Liver (tissue), 9 donors: Measurements from ENCODE around the gene ANO4. TPM values are rescaled to one million over a fixed set of nuclear protein-coding genes. Genes with fewer than 3 reads are reported as not detected.

Source experiments
- DNase-seq: peaks from one replicate; pipeline ENCODE4 v3.0.0-alpha.2; 2017; ENCODE audit warnings: low spot score
- H3K27ac ChIP-seq, 2 donors: one replicate each; pipeline ENCODE4 v1.7.0; 2013; ENCODE audit warnings: inconsistent platforms in 2 of 2, low read length in 2 of 2, control low read depth in 1 of 2, low read depth in 1 of 2, mild to moderate bottlenecking in 1 of 2
- H3K27me3 ChIP-seq, 4 donors: one replicate each; pipeline versions ENCODE4 v1.6.1 to v1.7.0; 2013; ENCODE audit warnings: low read length in 3 of 4, inconsistent platforms in 1 of 4, mild to moderate bottlenecking in 1 of 4, moderate library complexity in 1 of 4; ENCODE audit not compliant: control insufficient read depth in 4 of 4, insufficient read depth in 4 of 4
- H3K36me3 ChIP-seq, 4 donors: one replicate each; pipeline versions ENCODE4 v1.6.1 to v1.7.0; 2013; ENCODE audit warnings: low read length in 3 of 4, mild to moderate bottlenecking in 3 of 4, low read depth in 1 of 4, moderate library complexity in 1 of 4; ENCODE audit not compliant: control insufficient read depth in 4 of 4, insufficient read depth in 3 of 4
- H3K4me1 ChIP-seq, 4 donors: one replicate each; pipeline versions ENCODE4 v1.6.1 to v1.7.0; 2013; ENCODE audit warnings: low read length in 3 of 4, mild to moderate bottlenecking in 3 of 4, moderate library complexity in 1 of 4; ENCODE audit not compliant: control insufficient read depth in 4 of 4, insufficient read depth in 4 of 4
- H3K4me3 ChIP-seq, 3 donors: one replicate each; pipeline versions ENCODE4 v1.6.1 to v1.7.0; 2013; ENCODE audit warnings: low read length in 3 of 3, control low read depth in 1 of 3, low read depth in 1 of 3, mild to moderate bottlenecking in 1 of 3
- H3K9ac ChIP-seq, 2 donors: one replicate each; pipeline ENCODE4 v1.7.0; 2013; ENCODE audit warnings: low read length in 2 of 2, mild to moderate bottlenecking in 2 of 2, moderate library complexity in 2 of 2, control low read depth in 1 of 2, low read depth in 1 of 2
- H3K9me3 ChIP-seq, 4 donors: one replicate each; pipeline versions ENCODE4 v1.6.1 to v1.7.0; 2013; ENCODE audit warnings: low read length in 3 of 4; ENCODE audit not compliant: control insufficient read depth in 4 of 4
- EGR1 ChIP-seq, 2 donors: IDR thresholded peaks; 2 replicates each; pipeline ENCODE4 v1.6.1; 2016 to 2018; ENCODE audit warnings: antibody characterized with exemption in 2 of 2, low read depth in 2 of 2
- FOXA1 ChIP-seq: IDR thresholded peaks from 2 replicates; pipeline ENCODE4 v1.6.1; 2016; ENCODE audit warnings: antibody characterized with exemption
- FOXA2 ChIP-seq: IDR thresholded peaks from 2 replicates; pipeline ENCODE4 v1.6.1; 2016; ENCODE audit warnings: antibody characterized with exemption
- GABPA ChIP-seq, 2 donors: IDR thresholded peaks in 1 of 2; conservative IDR thresholded peaks in 1 of 2; 2 replicates each; pipeline ENCODE4 v1.6.1; 2016; ENCODE audit warnings: antibody characterized with exemption in 2 of 2, mild to moderate bottlenecking in 1 of 2, moderate library complexity in 1 of 2
- HNF4A ChIP-seq, 2 donors: conservative IDR thresholded peaks; 2 replicates each; pipeline ENCODE4 v1.6.1; 2016; ENCODE audit warnings: antibody characterized with exemption in 2 of 2, mild to moderate bottlenecking in 2 of 2
- HNF4G ChIP-seq: IDR thresholded peaks from 2 replicates; pipeline ENCODE4 v1.6.1; 2016; ENCODE audit warnings: antibody characterized with exemption
- JUND ChIP-seq, 2 donors: IDR thresholded peaks; 2 replicates each; pipeline ENCODE4 v1.6.1; 2016; ENCODE audit warnings: antibody characterized with exemption in 2 of 2
- MAX ChIP-seq: IDR thresholded peaks from 2 replicates; pipeline ENCODE4 v1.6.1; 2016; ENCODE audit warnings: antibody characterized with exemption
- NR2F2 ChIP-seq: IDR thresholded peaks from 2 replicates; pipeline ENCODE4 v1.6.1; 2016; ENCODE audit warnings: antibody characterized with exemption
- RAD21 ChIP-seq, 2 donors: IDR thresholded peaks; 2 replicates each; pipeline ENCODE4 v1.6.1; 2016; ENCODE audit warnings: antibody characterized with exemption in 2 of 2, mild to moderate bottlenecking in 2 of 2
- RXRA ChIP-seq, 2 donors: IDR thresholded peaks; 2 replicates each; pipeline ENCODE4 v1.6.1; 2017 to 2018; ENCODE audit warnings: antibody characterized with exemption in 2 of 2, mild to moderate bottlenecking in 1 of 2
- SP1 ChIP-seq: IDR thresholded peaks from 2 replicates; pipeline ENCODE4 v1.6.1; 2018; ENCODE audit warnings: antibody characterized with exemption, mild to moderate bottlenecking
- TAF1 ChIP-seq: conservative IDR thresholded peaks from 2 replicates; pipeline ENCODE4 v1.6.1; 2016; ENCODE audit warnings: antibody characterized with exemption, mild to moderate bottlenecking
- YY1 ChIP-seq: IDR thresholded peaks from 2 replicates; pipeline ENCODE4 v1.6.1; 2016; ENCODE audit warnings: antibody characterized with exemption, mild to moderate bottlenecking
- ZBTB33 ChIP-seq: IDR thresholded peaks from 2 replicates; pipeline ENCODE4 v1.6.1; 2016; ENCODE audit warnings: antibody characterized with exemption
- WGBS: extraction: QIAGEN DNeasy Blood & Tissue Kit; methylation state at CpG from one replicate; pipeline ENCODE4 v1.1.7; 2013; 5-methylcytosine and 5-hydroxymethylcytosine counted together
- polyA plus RNA-seq, 2 donors: library from polyadenylated mRNA; stranded (reverse) in 1 of 2; unstranded in 1 of 2; fragments of 200-250 nt in 1 of 2; fragments of >200 nt in 1 of 2; fragmentation: Nextera tagmentation in 1 of 2; extraction: Ambion mirVana in 1 of 2; gene quantifications; one replicate each; pipeline versions ENCODE4 v1.2.1 to v1.2.3, GENCODE V29; 2013 to 2015
- total RNA-seq, 2 donors: library from RNA; depleted of rRNA; stranded (reverse); fragments of >200 nt; gene quantifications; one replicate each; pipeline ENCODE4 v1.2.3, GENCODE V29; 2014
- TF ChIP-seq, protein P1 (sequence below): fragments of 150-350 bp; IDR thresholded peaks from 2 replicates; pipeline ENCODE4 v1.5.1; 2017; ENCODE audit warnings: improper control_type of control experiment, low read depth, low read length; ENCODE audit not compliant: missing input control
- TF ChIP-seq, protein P2 (sequence below): IDR thresholded peaks from 2 replicates; pipeline ENCODE4 v1.6.1; 2016; ENCODE audit warnings: antibody characterized with exemption
- donor health status: healthy.
- donor health status: healthy.
- donor health status: healthy.
- donor health status: healthy.
- donor health status: healthy.

The ANO4 gene
- total and polyA plus RNA-seq, 4 donors, result 0.08 to 2.2 (median 0.17) TPM; not detected in 1

DNA sequence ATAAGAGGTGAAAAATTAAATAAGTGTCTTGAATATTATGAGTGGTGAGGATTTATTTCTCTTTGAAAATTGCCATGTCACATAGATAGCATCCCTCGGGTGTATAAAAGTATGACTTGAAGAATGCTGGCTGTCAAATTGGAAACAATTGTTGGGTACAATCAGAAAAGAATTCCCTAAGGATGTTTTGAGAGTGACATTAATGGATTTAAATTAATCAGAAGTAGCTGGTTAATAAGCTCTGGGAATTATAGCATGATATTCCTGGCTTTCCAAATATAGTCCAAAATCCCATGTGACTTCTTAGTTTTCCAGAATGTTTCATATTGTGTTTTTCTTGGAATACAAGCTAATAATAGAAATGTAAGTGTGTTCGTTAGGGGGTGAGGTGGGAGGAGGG lies 196.5 kb downstream of the ANO4 start:
- no peaks in the 10 kb centered on the region for H3K27me3 ChIP-seq
- H3K4me3 ChIP-seq, result no peak overlapping the region
- TF ChIP-seq FOXA2 (no peak), FOXA1 (no peak), YY1 (no peak), ZBTB33 (no peak), HNF4A (conservative IDR thresholded peaks at IDR 0.05) (no peak), SP1 (no peak), RXRA (IDR thresholded peaks at IDR 0.05) (no peak), GABPA (IDR thresholded peaks at IDR 0.05 in 1 of 2, conservative IDR thresholded peaks at IDR 0.05 in 1 of 2) (no peak), EGR1 (IDR thresholded peaks at IDR 0.05; ENCODE audit: low read depth in 2 of 2) (no peak), NR2F2 (no peak), MAX (no peak), HNF4G (no peak), TAF1 (no peak), JUND (IDR thresholded peaks at IDR 0.05) (no peak)
- TF ChIP-seq, protein P1, sequence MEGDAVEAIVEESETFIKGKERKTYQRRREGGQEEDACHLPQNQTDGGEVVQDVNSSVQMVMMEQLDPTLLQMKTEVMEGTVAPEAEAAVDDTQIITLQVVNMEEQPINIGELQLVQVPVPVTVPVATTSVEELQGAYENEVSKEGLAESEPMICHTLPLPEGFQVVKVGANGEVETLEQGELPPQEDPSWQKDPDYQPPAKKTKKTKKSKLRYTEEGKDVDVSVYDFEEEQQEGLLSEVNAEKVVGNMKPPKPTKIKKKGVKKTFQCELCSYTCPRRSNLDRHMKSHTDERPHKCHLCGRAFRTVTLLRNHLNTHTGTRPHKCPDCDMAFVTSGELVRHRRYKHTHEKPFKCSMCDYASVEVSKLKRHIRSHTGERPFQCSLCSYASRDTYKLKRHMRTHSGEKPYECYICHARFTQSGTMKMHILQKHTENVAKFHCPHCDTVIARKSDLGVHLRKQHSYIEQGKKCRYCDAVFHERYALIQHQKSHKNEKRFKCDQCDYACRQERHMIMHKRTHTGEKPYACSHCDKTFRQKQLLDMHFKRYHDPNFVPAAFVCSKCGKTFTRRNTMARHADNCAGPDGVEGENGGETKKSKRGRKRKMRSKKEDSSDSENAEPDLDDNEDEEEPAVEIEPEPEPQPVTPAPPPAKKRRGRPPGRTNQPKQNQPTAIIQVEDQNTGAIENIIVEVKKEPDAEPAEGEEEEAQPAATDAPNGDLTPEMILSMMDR, result no peak
- TF ChIP-seq, protein P2, sequence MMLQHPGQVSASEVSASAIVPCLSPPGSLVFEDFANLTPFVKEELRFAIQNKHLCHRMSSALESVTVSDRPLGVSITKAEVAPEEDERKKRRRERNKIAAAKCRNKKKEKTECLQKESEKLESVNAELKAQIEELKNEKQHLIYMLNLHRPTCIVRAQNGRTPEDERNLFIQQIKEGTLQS, result no peak
- no peaks in the 10 kb centered on the region for H3K9me3 ChIP-seq
- no peak overlapping the region for H3K27ac ChIP-seq
- H3K4me1 ChIP-seq, result no peaks in the 10 kb centered on the region
- H3K36me3 ChIP-seq, result no peaks in the 10 kb centered on the region
- 67% methylated on average over 2 of the region's 2 CpGs for WGBS
- DNase-seq, result no peak
- H3K9ac ChIP-seq, result no peak overlapping the region

- TF ChIP-seq YY1 (no peak), FOXA2 (no peak), ZBTB33 (no peak), TAF1 (no peak), RAD21 (IDR thresholded peaks at IDR 0.05) (no peak), EGR1 (IDR thresholded peaks at IDR 0.05; ENCODE audit: low read depth in 2 of 2) (no peak), JUND (IDR thresholded peaks at IDR 0.05) (no peak), SP1 (no peak), HNF4A (conservative IDR thresholded peaks at IDR 0.05) (no peak), HNF4G (no peak)
- TF ChIP-seq, protein P2, result no peak
- Histone ChIP-seq H3K9me3 (no peaks in the 10 kb centered on the region), H3K4me1 (no peaks in the 10 kb centered on the region), H3K4me3 (no peak overlapping the region), H3K36me3 (no peaks in the 10 kb centered on the region), H3K9ac (no peak overlapping the region), H3K27me3 (peaks cover 0 to 2% (median 0%) of the 10 kb centered on the region in 4 donors), H3K27ac (no peak overlapping the region)
- no peak for DNase-seq
- 96% methylated on average over 1 of the region's 1 CpG for WGBS
Observed at GRCh38 chr12:100992194-100992593, 197.6 kb downstream of the ANO4 start.
